NCI-H1930 (cell line): ENCODE measurements around the gene COL4A2.

Experiments
- DNase-seq, 2 experiments: peaks; one replicate each; lab custom pipeline; 2025; lab: John Stamatoyannopoulos, UW

The COL4A2 gene

DNA sequence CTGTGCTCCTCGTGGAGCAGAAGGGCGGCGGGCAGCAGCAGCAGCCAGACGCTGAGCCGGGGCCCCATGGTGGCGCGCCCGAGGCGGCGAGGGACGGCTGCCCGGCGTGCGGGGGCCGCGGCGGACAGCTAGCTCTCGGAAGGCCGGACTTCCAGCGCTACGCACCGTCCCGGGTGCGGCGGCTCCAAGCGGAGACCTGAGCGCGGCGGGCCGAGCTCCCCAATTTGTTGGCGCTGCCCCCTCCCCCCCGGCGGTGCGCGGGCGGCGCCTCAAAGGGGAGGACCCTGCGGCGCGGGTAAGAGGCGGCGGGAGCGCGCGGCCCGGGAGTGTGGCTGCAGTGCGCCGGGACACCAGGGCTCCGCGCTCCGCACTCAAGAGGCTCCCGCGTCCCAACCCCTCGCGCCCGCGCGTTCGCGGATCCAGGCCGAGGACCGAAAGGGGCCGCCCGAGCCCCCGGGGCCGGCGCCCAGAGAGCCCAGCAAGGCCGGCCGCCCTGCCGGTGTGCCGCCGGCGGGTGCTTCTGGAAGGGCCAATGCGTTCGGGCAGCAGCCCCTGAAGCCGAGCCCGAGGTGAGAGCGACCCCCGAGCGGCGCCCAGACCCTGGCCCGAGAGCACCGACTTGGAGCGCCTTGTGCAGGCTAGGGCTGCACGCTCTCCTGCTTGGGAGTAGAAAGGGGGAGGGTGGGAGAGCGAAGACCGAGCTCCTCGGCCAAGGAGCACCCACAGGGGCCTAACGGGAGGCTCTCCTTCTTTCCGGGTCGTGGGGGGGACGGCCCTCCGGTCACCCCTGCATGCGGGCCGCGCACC lies at the start of gene COL4A2, which contains the start of gene COL4A1:
Gene COL4A2 (plus strand): TSS at position 325 of the 807 bp plus-strand sequence. CDS start 620 bp downstream, outside the sequence.
Gene COL4A1 (minus strand): TSS at position 198 of the 807 bp plus-strand sequence. CDS start 130 bp downstream, at position 68.
- peak; percentile 24 to 55 for DNase-seq

DNA sequence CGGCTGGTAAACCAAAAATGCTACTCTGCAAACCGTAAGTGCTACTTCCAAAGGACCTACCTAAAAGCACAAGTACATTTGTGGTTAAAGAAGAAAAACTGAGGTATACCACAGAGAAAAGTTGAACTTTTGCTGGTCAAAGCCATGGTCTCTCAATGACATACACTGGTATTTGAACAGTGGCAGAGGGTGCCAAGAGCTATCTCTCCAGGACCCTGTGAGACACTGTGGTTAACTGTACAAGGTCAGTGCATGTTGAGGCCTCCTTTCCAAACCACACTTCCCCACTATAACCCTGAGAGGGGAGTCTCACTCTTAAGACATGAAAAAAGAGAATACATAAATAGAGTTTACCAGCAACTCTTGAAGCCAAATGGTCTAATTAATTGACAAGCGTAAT lies 49.7 kb upstream of the COL4A2 start:
- no peak for DNase-seq

DNA sequence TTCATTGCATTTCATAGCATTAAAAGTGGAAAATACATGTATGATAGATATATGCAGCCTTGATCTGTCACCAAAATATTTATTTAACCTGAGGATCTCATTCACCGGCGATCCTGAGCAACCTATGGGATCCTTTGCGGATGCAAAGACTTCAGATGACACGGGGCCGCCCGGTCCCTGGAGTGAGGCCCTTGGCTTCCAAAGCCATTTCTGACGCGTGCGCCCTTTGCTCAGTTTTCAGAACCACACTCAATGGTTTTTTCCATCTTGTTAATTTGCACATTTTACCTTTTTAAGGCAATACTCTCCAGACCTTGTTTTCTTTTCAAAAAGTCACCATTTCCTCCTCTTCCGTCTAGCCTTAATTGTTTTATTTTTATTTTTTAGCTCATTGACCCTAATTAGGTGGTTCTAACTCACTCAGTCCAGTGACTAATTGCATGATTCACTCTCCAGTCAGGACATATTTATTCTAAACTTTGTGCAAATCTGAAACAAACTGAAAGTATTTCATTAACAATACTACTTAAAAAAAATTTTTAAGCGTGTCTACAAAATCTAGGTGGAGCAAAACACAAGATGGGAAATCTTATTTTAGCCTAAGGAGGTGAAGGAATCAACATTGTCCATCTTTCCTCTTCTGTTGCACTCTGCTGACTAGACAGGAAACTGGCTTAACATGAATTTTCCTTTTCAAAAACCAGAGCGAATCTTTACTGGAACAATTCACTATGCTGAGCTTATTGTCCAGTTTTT lies 48.0 kb upstream of the COL4A2 start:
- DNase-seq = no peak

DNA sequence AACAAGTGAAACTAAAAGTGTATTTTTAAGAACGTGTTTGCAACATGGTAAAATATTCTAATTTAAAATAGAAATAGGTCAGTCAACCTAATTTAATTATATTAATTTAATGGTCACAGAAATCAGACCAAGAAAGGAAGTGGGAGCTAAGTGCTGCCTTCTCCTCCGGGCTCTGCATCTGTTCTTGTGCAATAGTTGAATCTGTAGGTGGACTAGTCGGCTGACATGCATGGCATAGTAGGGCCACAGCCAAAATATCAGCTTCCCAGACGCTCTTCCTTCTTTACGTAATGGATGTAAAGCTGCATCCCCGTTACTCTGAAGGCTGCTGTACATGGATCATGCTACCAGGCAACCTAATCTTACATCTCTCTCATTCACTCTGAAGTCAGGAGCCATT lies 47.4 kb upstream of the COL4A2 start:
- no peak for DNase-seq

DNA sequence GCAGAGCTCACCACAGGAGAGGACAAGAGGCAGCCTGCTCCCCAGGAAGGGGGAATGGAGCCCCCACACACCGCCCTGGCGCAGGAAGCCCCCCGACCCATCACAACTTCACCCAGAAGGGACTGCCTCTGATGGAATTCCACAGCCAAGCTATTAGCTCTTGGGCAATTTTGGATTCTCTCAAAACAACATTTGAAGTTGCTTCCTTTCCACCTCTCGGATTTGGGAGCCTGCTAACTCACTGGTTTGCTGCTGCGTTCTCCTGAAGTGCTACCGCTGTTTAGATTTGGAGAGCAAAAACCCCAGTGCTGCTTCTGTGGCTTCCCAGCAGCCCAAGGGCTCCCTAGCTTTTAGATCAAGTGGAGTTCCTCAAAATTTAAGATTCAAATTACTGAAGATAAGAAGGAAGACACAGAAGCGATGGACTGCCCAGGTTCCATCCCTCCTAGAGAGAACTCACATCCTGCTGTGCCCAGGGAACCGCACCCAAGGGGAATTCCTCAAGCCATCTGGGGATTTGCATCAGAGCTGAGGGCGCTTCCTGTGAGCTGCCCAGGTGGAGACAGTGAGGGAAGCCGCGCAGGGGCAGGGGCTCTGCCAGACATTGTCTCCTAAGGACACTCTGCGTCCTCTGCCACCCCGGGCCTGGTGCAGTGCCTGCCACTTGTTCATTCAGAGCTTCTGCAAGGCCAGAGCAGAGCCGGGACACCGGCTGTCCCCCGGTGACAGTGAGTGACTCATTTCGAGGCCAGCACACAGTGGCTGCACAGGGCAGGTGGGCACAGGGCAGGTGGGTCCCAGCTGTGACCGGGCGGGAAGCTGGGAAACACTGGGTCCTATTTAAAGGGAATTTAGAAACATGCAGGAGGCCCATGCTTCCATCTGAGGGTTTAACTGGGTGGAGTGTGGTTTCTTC lies 45.7 kb upstream of the COL4A2 start:
- DNase-seq = no peak

DNA sequence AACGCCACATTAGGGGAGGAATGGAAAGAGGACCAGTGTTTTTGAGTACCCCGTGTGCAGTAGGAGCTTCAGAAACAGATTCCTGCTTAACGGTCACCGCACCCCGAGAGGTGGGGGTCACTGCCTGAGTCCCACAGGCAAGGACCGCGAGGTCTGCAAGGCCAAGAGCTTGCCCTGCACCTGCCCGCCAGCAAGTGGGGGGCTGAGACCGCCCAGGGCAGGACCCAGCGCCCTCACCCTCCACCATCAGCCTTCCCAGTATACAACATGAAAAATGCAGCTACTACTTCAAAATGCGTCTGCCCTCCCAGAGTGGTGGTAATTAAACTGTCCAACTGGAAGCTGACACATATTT lies 45.0 kb upstream of the COL4A2 start:
- DNase-seq = no peak

DNA sequence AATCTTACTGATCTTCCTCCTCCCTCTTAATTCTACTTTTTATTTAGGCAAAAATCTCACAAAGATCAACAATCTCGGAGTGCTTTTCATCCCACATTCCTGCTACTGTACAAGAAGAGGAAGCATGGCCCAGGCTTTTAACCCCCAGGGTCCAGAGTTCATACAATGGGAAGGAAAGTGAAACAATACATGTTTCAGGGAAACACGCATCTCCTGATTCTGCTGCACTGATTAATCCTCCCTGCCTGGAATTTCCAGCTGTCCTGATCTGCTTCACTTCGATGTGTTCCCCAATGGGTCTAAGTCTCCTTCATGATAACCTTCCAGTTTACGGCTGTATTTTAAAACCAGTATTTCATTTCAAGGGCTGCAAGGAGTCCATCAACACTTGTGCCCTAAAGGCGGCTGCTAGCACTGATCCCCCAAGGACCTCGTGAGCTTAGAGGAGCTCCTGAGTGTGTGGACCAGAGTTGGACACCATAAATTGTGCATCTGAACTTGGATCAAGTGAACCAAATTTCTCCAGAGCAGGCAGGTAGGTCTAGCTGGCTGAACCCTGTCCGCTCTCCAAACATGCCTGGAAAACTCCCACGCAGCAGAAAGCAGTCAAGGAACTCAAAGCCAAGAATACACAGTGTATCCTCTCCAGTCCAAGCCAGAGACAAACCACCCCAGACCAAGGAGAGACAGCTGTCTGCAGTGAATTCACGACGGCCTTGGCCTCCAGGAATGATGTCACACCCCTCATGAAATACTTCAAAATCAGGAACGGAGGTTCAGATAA lies 44.4 kb upstream of the COL4A2 start:
- no peak for DNase-seq

DNA sequence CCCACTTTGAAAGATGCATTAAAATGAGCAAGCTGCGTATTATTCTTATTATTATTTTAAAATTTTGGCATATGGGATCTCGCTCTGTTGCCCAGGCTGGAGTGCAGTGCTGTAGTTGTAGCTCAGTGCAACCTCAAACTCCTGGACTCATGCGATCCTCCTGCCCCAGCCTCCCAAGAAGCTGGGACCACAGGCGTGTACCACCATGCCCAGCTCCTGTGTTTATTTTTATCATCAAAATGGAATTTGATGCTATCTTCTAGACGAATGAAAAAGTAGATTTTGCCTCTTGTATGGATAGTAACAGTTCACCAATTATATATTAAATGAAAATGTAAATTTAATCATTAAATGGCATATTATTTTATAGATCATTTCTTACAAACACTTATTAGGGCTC lies 43.7 kb upstream of the COL4A2 start:
- no peak for DNase-seq

DNA sequence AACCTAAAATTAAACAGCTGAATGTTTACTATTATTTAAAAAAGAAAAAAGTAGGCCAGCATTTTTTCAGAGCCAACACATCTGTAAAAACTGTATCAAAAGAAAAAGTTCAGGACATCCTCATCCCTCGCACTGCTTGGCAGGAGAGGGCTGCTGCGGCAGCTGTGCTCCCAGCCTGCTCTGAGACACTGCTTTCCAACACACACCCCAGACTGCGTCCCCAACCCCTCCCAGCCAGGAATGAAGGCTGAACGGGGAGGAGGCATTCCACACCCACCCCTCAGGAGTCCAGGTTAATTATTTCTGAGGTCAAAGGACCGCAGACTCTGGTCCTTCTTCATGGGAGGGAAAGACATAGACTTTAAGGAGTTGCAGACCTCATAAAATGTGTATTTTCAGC lies 43.2 kb upstream of the COL4A2 start:
- no peak for DNase-seq

DNA sequence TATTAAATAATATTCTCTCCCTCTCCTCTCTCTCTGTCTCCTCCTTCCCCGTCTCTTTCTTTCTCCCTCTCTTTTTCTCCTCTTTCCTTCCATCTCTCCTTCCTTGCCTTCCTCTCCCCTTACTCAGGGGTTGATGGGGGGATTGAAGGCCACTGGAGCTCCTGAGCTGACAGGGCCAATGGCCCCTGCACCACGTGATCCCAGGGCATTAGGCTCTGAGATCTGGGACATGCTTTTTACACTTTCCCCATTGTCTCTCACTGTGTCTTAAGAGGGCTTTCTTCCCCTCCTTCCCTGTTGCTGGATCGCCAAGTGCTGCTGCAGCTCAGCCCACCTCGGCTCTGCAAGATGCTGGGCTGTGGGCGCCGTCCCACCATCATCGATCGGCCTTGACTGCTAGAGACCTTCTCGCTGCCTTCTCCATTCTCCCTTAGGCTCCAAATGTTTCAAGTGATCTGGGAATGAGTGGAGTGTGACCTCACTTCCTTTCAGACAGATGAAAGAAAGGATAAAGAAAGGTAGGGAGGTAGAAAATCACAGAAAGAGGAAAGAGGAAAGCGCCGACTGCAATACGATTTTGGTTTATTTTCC lies 42.3 kb upstream of the COL4A2 start:
- no peak for DNase-seq

DNA sequence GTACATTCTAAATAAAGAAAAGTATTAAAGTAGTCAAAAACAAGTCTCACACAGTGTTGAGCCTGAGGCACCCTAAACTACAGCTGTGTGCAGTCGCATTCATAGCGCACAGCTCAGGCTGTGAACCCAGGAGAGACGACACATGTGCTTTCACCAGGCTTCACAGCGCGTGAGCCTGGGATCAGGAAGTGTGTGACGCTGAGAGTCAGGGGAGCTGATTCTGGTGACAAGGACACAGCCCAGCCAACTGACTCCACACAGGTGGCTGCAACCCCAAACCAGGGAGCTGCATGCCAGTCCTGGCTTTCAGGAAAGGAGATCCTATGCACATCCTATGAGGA lies 41.8 kb upstream of the COL4A2 start:
- DNase-seq = no peak

DNA sequence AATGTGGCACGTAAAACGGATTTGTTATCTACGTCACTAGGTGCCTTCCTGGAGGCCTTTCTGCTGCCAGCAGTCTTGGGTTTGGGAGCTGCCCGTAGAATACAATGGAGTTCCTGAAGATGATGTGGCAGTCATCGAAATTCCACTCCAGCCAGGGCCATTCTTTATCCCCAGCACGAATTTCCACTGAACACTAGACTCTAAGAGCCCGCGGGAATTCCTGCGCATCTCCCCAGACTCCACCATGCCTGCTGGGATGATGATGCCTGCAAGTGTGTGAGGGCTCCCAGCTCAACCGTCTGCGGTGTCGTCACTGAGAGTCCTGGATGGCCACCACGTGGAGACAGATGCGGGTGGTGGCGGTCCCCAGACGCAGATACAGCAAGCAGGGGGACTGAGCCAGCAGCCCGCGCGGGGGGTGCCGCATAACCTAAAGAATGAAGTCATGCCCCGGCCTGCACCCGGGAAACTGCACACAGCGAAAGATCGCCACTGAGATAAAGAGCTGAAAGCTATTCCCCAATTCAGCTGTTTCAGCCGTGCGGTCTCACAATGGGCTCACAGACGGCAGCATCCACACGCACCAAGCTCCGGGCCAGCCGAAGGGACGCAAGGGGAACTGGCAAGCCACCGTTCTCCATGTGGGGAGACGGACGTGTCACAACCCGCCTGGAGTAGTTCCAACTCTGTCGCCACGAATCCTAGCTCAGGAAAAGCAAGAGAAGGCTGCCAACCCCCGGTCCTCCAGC lies 41.2 kb upstream of the COL4A2 start:
- DNase-seq = no peak

DNA sequence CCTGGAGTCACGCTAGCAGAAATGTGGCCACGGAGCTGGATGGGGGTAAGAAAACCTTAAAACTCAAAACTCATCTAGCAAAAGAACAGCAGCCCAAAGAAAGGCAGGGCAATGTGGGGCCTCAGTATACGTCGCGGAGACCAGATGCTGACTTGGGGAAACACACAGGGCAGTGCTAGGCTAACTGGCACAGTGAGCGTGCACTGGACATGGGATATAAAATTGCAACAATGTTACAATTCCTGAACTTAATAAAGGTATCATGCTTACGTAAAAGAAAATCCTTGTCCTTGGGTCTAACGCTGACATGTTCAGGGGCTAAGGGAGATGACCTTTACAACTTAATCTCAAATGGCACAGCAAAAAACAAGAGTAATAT lies 40.7 kb upstream of the COL4A2 start:
- DNase-seq = no peak

DNA sequence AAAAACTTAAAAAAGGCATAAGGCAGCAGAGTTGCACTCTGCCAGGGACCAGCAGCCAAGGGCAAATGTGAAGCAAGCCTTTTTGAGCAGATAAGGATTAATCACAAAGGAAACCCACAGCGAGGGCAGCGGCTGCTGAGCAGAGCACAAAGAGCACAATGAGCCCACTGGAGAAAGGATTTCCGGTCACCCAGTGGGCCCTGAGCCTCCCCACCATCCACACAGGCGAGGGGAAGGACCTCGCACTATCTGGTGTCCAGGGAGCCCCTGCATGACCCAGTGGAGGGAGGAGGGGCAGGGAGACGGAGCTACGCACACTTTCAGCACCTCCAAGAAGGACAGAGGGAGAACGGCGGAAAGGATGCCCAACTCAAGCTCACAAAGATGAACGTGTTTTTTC lies 40.1 kb upstream of the COL4A2 start:
- DNase-seq = no peak

DNA sequence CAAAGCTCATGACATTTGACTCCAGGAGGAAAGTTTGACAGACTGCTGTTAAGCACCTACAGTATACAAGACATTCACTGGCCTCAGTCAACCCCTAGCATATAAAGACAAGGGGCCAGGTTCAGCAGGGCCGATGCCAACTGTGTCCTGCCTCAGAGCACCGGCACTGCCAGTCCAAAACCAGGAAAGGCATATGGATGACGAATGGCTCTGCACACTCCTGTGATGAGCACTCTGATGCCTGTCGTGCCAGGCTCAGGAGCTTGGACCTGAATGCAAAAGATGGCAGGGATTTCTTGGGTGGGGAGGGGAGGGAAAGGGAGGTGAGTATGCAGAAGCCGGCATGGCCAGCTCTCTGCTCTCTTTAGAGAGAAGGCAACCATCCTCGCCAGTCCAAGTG lies 39.0 kb upstream of the COL4A2 start:
- DNase-seq = no peak

DNA sequence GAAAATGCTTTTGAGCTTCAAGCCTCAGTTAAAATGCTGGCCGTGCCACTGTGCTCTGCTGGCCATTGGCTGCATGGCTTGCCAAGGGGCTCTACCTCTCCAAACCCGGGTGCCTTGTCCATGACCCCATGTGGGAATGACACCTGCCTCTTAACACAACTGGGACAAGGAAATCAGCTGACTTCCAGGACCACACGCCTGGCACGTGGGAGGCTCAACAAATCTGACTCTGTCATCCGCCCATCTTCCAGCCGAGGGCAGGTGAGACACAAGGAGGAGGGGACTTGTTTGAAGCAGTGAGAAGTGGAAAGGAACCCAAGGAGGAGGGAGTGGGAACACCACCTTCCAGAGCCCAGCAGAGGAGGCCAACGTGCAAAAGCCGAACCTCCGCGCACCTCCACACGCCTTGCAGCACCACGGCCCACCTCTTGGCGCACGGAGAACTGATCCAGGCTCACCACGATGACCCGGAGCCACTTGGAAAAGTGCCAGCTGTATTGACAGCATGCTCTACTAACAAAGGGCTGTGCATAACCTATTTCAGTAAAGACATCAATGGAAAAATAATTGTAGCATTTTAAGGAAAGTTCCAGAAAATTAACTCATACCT lies 38.4 kb upstream of the COL4A2 start:
- no peak for DNase-seq

DNA sequence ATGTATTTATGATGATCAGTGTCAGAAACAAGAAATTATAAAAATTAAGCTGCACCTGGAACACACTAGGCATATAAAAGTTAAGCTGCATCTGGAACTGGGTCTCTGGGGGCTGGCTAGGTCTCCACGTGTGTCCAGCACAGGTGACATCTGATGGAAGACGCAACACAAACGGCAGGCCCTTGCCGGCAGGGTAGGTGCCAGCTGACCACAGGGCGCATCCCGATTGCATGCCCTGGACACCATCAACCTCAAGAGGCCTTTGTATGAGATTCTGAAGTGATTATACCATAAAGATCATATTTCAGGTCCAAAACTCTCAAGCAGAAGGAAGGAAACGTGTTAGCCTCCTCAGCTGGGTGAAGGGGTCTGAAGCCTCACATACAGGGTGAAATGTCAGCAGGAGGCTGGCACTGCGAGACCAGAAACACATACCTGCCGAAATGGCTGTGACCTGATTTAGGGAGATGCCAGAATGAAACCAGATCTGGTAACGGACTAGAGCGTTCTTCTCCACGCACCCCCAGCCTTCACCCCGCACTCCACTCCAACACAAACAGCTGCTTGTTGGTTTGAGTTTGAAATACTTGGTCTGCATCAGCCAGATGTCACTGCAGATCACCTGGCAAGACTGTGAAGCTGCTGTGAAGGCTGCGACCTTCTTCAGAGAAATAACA lies 37.4 kb upstream of the COL4A2 start:
- no peak for DNase-seq

DNA sequence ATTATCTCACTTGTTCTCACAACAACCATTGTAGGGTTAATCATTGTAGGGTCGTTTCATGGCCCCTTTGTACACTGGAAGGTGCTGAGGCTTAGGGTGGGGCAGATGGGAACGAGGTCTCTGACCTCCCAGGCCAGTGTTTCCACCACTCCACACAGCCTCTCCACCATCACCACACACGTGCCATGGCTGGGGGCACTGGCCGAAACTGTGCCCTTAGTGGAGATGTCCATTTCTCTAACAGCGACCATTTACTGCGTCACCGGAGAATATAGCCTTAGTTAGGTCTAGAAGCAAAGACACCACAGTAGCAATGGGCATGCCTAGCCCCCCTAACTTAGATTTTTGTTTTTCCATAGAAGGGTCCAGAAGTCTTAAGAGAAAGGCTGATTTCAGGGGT lies 36.6 kb upstream of the COL4A2 start:
- no peak for DNase-seq

DNA sequence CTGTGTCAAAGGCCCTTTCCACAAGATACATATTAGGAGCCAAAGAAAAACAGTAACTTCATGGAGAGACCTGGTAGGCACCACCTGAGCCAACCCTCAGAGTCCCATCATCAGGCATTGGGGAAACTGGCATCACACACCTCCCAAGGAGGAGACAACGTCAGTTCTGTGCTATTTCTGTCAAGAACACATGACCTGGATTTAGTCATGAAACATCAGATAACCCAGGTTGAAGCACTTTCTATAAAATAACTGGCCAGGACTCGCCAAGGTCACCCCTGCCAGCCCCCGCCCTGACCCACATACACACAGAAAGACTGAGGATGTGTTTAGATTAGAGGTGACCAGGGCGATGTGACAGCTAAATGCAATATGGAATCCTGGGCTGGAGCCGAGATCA lies 35.8 kb upstream of the COL4A2 start:
- no peak for DNase-seq

DNA sequence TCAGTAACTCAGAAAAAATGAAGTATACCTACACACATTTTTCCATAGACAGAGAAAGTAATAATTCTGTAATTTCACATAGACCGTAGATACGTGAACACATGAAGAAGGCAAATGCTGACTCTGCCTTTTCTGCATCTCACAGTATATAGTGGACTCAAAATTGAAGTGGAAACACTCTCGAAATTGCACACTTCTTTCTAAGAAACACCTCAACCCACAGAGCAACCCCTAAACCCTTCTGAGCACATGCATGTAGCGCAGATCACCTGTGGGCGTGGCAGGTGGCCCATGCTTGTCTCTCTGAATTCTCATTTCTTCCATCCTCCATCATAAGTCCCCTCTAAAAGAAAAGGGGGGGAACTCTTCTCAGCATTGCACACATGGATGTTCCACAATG lies 34.9 kb upstream of the COL4A2 start:
- DNase-seq = no peak
